HG03457 (cell line): ENCODE data around the gene DAPK1.
"Not testable (repeated sequence)": the region's sequence is repeated elsewhere in the genome, so short reads cannot be mapped to it uniquely, and the experiment has no call there.

Experiments used
- ATAC-seq: cut with Tn5 transposase; IDR thresholded peaks from one replicate; pipeline ENCODE4 v1.9.1; 2021; ENCODE audit warnings: moderate number of reproducible peaks; ENCODE audit not compliant: unreplicated experiment

The DAPK1 gene

GRCh38 chr9:87725900-87726709, 228.4 kb downstream of the DAPK1 start, which contains the start of gene CTSL:
Gene CTSL (plus strand): TSS chr9:87726119. CDS start chr9:87727604, 1,485 bp downstream.
- no peak for ATAC-seq

DNA sequence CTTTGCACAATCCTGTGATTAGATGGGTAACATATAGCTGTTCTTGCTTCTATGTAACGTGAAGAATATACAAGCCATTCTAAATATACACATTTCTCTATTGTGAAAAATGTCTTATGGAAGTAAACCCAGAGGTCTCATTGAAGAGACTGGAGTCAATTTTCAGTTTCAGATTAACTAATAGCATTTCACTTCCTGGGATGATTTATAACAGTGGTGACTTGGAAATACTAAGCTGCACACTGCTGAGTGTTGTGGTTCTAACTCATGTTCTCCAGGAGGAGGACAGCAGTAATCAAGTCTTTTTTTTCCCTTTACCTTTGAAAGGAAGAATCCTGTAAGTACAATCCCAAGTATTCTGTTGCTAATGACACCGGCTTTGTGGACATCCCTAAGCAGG, 231.6 kb downstream of the DAPK1 start:
- ATAC-seq, result no peak

- no peak for ATAC-seq
These were observed 233.7 kb downstream of the DAPK1 start for GRCh38 chr9:87731321-87731720.

DNA sequence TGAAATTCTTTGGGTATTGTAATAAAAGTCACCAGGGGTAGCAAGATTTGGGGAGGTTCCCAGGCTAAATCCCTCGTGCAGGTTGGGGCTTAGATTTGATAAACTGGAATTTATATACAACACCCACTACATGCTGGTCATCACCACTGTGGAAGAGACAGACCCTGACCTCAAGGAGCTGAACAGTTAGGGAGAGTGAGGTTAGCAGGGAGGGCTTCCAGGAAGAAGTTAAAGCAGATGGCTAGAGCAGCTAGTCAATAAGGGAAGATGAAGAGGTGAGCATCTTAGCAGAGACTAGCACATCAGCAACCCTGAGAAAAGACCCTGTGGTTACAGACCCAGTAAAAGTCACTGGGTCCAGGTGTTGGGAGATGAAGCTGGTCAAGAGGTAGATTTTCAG, 234.7 kb downstream of the DAPK1 start:
- ATAC-seq, result no peak

- ATAC-seq, result no peak
These were observed 235.1 kb downstream of the DAPK1 start for GRCh38 chr9:87732756-87733155.

GRCh38 chr9:87733273-87734052, 235.8 kb downstream of the DAPK1 start:
- ATAC-seq, result no peak

DNA sequence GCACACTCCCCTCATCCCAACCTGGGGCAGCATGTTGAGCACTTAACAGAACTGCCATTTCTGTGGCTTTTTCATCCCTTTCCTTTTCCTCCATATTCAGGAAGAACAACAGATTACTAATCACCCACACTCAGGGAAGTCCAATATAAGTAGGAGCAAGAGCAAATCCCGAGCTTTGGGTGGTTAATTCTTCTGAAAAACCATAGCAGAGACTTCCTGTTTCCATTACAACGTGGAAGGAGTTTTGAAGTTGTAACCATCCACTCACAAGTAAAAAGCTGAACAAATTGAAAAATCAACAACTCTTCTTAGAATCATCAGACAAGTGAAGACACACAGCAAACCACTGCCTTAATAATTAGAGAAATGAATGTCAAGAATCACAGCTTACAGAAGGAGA, 236.4 kb downstream of the DAPK1 start:
- no peak for ATAC-seq

DNA sequence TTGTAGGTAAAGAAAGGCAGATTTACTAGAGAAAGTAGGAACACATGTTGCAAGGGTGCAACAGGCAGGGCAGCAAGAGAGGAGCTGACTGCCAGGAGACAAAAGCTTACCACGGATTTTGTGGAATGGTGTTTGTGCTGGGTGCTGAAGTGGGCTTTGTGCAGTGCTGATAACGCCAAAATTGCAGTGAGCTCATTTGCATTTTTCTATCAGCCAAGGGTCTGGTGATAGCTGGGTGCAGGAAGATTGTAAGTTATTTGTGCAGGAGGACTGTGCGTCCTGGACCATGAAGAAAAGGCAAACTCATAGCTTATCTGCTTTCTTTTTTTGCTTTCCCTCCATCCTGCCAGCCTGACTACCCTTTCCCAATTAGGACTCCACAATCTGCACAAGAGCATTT, 241.9 kb downstream of the DAPK1 start:
- ATAC-seq, result no peak

GRCh38 chr9:87740209-87740608, 242.5 kb downstream of the DAPK1 start:
- no peak for ATAC-seq

GRCh38 chr9:87741326-87741725, 243.7 kb downstream of the DAPK1 start:
- no peak for ATAC-seq

- no peak for ATAC-seq
These were observed 244.2 kb downstream of the DAPK1 start for GRCh38 chr9:87741891-87742290.

DNA sequence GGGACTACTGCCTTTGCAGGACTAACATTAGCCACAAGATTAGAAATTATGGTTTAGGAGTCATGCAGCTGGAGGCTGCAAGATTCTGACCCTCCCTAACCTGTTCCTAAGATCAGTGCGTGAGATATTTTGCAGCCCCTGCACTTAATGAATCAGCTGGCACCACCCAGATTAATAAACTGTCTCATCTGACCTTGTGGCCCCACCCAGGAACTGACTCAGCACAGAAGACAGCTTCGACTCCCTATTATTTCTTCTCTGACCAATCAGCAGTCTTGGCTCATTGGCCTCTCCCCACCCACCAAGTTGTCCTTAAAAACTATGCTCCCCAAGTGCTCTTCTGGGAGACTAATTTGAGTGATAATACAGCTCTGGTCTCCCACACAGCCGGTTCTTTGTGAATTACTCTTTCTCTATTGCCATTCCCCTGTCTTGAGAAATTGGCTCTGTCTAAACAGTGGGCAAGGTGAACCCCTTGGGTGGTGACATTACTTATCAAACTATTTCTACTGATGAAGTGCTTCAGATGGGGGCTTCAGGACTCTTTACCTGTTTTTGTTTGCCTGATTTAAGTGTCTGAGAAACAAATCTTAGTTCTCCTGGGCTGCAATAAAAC, 245.3 kb downstream of the DAPK1 start:
- ATAC-seq, result no peak

DNA sequence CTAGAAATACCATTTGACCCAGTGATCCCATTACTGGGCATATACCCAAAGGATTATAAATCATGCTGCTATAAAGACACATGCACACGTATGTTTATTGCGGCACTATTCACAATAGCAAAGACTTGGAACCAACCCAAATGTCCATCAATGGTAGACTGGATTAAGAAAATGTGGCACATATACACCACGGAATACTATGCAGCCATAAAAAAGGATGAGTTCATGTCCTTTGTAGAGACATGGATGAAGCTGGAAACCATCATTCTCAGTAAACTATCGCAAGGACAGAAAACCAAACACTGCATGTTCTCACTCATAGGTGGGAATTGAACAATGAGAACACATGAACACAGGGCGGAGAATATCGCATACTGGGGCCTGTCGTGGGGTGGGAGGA, 246.6 kb downstream of the DAPK1 start:
- ATAC-seq, result not testable (repeated sequence)

DNA sequence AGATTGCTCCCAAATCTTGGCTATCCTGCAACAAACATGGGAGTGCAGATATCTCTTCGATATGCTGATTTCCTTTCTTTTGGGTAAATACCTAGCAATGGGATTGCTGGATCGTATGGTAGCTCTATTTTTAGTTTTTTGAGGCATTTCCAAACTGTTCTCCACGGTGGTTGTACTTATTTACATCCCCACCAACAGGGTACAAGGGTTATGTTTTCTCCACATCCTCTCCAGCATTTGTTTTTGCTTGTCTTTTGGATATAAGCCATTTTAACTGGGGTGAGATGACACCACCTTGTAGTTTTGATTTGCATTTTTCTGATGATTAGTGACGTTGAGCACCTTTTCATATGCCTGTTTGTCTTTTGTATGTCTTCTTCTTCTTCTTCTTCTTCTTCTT, 248.5 kb downstream of the DAPK1 start:
- ATAC-seq, result no peak

DNA sequence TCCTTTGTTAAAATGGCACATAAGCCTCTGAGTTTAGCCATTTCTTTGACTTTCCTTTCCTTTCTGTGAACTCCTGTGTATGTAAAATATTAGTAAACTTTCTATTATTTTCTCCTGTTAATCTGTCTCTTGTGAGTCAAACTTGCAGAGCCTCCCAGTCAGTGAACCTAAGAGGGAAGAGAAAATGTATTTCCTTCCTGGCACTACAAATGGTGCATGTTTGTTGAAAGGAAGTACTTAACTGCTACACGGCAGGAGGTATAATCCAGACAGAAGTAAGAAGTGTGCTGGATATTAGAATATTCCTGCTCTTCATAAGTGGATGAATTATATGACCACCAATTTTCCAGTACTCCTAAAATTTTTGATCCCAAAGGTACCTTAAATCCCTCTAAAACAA, 251.2 kb downstream of the DAPK1 start:
- ATAC-seq, result no peak

GRCh38 chr9:87749335-87750035, 251.8 kb downstream of the DAPK1 start:
- no peak for ATAC-seq

- no peak for ATAC-seq
These were observed 253.1 kb downstream of the DAPK1 start for GRCh38 chr9:87750726-87751125.

DNA sequence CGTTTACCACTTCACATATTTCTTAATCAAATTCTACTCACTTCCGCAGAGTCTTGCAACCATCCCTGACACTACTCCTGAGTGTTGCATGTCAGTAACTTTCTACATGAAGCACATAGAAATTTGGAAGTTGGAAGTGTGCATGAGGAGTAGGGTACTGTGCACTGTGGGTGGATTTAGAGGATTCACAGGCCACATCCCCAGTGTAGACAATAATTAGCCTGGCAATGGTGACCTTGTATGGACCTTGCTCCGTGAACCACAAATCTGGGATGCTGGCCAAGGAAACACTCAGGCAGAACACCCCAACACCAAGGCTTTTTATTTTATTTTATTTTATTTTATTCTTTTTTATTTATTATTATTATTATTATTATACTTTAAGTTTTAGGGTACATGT, 253.8 kb downstream of the DAPK1 start:
- no peak for ATAC-seq

DNA sequence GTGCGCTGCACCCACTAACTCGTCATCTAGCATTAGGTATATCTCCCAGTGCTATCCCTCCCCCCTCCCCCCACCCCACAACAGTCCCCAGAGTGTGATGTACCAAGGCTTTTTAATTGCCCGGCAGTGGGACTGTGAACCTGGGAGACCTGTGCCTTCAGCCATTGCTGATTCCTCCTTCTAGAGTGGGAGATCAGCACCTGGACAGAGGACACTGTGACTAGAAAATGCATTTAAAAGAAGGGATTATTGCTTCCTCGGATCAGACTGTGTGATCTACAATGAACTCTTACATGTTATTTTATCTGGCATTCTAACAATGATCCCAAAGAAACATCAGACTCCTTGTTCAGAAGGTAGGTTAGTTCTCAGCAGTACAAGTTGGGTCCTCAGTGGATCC, 254.2 kb downstream of the DAPK1 start:
- ATAC-seq, result no peak

- ATAC-seq, result no peak
These were observed 255.6 kb downstream of the DAPK1 start for GRCh38 chr9:87753313-87753712.
